Gastroesophageal sphincter (tissue), 4 donors: Measurements from ENCODE around the gene CTSA. TPM values are rescaled to one million over a fixed set of nuclear protein-coding genes. Genes with fewer than 3 reads are reported as not detected.
"Not testable (repeated sequence)": the region's sequence is repeated elsewhere in the genome, so short reads cannot be mapped to it uniquely, and the experiment has no call there.

Source experiments
- ATAC-seq: fragments of 150-250 bp; one replicate; pipeline ENCODE4 v1.9.1; 2016; ENCODE audit warnings: mild to moderate bottlenecking, moderate library complexity
- H3K27ac ChIP-seq, 4 donors: fragments of 200-600 bp; sonication (generic) in 3 of 4; 1 replicate in 3 of 4; 2 replicates in 1 of 4; pipeline ENCODE4 v1.5.1; 2016 to 2019
- H3K27me3 ChIP-seq: fragments of 200-600 bp; sonication (generic); one replicate; pipeline ENCODE4 v1.5.1; 2019
- H3K36me3 ChIP-seq, 2 donors: fragments of 200-600 bp; sonication (generic); one replicate each; pipeline ENCODE4 v1.5.1; 2019; ENCODE audit warnings: control low read depth in 1 of 2
- H3K4me1 ChIP-seq, 3 donors: fragments of 200-600 bp; sonication (generic); 1 replicate in 2 of 3; 2 replicates in 1 of 3; pipeline ENCODE4 v1.5.1; 2016 to 2019; ENCODE audit warnings: control low read depth in 2 of 3
- H3K4me3 ChIP-seq, 2 donors: fragments of 200-600 bp; sonication (generic); one replicate each; pipeline ENCODE4 v1.5.1; 2019; ENCODE audit warnings: mild to moderate bottlenecking in 1 of 2, moderate library complexity in 1 of 2
- H3K9me3 ChIP-seq, 3 donors: fragments of 200-600 bp; sonication (generic); one replicate each; pipeline ENCODE4 v1.5.1; 2017 to 2019; ENCODE audit warnings: control low read depth in 2 of 3
- CTCF ChIP-seq, 4 experiments: fragments of 200-600 bp in 2 of 4; fragments of 450-650 bp in 2 of 4; sonication (generic) in 1 of 4; IDR thresholded peaks; one replicate each; pipeline ENCODE4 v1.5.1; 2017 to 2019; ENCODE audit warnings: antibody characterized with exemption in 4 of 4, mild to moderate bottlenecking in 2 of 4, moderate library complexity in 2 of 4
- EP300 ChIP-seq: sonication (generic); formaldehyde crosslinking; IDR thresholded peaks from one replicate; pipeline ENCODE4 v1.6.1; 2017; ENCODE audit warnings: antibody characterized with exemption, mild to moderate bottlenecking
- POLR2A ChIP-seq, 2 donors: fragments of 450-650 bp; IDR thresholded peaks; one replicate each; pipeline ENCODE4 v1.6.1; 2017; ENCODE audit warnings: antibody characterized with exemption in 2 of 2, mild to moderate bottlenecking in 2 of 2, moderate library complexity in 1 of 2
- POLR2AphosphoS5 ChIP-seq: sonication (generic); formaldehyde crosslinking; IDR thresholded peaks from one replicate; pipeline ENCODE4 v1.6.1; 2017; ENCODE audit warnings: antibody characterized with exemption
- WGBS, 2 donors: methylation state at CpG; one replicate each; pipeline ENCODE4 v1.1.5; 2018; ENCODE audit warnings: low coverage in 1 of 2; 5-methylcytosine and 5-hydroxymethylcytosine counted together
- total RNA-seq, 4 donors: library from RNA; depleted of rRNA; stranded (reverse); fragments of >200 nt; gene quantifications; one replicate each; pipeline ENCODE4 v1.1.0, GENCODE V29; 2016

Gene CTSA
- total RNA-seq, 4 donors from 2014 or later = 36.4 to 73.0 (median 56.6) TPM

DNA sequence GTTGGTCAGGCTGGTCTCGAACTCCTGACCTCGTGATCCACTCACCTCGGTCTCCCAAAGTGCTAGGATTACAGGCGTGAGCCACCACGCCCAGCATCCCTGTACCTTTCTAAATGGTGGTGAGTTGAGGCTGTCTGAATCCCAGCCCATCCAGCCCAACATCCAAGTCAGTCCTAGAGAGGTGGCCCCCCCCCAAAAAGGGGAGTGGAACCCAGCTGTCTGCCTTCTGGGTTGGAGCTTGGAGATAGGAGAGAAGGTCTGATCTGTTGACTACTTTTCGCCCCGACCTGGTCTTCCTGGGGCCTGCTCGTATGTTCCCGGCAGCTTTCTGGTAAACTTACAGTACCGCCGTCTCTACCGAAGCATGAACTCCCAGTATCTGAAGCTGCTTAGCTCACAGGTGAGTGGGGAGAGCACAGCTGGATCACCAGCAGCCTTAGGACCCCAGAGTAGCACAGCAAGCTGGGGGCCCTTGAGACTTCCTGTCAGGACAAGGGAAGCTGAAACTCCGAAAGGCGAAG lies 5.6 kb downstream of the CTSA start:
- whole genome bisulfite sequencing, 2 donors = 88% methylated on average over 7 of the region's 14 CpGs; no CpG with 5 or more reads in 1 of the 2 donors
- H3K27me3 ChIP-seq = no peaks in the 10 kb centered on the region
- H3K27ac ChIP-seq = no peak overlapping the region
- peaks cover 0 to 18% (median 13%) of the 10 kb centered on the region in 3 donors for H3K4me1 ChIP-seq
- no peak for ATAC-seq
- no peaks in the 10 kb centered on the region for H3K9me3 ChIP-seq
- peaks cover 0 to 92% of the 10 kb centered on the region in 2 donors for H3K36me3 ChIP-seq
- no peak overlapping the region for H3K4me3 ChIP-seq
- TF ChIP-seq CTCF (IDR thresholded peaks at IDR 0.05) (no peak), EP300 (no peak), POLR2AphosphoS5 (no peak), POLR2A (IDR thresholded peaks at IDR 0.05) (no peak)

- H3K4me3 ChIP-seq = no peak overlapping the region
- no peaks in the 10 kb centered on the region for H3K9me3 ChIP-seq
- H3K36me3 ChIP-seq = peaks cover 0 to 95% of the 10 kb centered on the region in 2 donors
- ATAC-seq = no peak
- peaks cover 0 to 12% (median 7%) of the 10 kb centered on the region in 3 donors for H3K4me1 ChIP-seq
- TF ChIP-seq EP300 (no peak), POLR2AphosphoS5 (no peak), POLR2A (IDR thresholded peaks at IDR 0.05) (no peak), CTCF (IDR thresholded peaks at IDR 0.05) (no peak)
- no peak overlapping the region for H3K27ac ChIP-seq
- 78 to 82% methylated on average over 2 of the region's 2 CpGs for WGBS, 2 donors
- H3K27me3 ChIP-seq = no peaks in the 10 kb centered on the region
Measured at GRCh38 chr20:45897289-45897688, 6.2 kb downstream of the CTSA start.

DNA sequence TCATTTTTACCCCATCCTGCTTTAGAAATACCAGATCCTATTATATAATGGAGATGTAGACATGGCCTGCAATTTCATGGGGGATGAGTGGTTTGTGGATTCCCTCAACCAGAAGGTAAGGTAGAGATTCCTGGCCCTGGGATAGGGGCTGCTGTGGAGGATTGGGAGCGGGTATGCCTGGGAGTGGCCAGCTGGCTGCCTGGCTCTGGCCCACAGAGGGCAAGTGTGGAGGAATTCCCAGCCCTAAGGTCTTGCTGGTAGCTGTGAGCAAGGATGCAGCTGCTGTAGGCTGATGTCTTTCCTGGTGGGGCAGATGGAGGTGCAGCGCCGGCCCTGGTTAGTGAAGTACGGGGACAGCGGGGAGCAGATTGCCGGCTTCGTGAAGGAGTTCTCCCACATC lies 6.6 kb downstream of the CTSA start:
- peaks cover 0 to 8% (median 3%) of the 10 kb centered on the region in 3 donors for H3K4me1 ChIP-seq
- no peak for ATAC-seq
- H3K27me3 ChIP-seq = no peaks in the 10 kb centered on the region
- peaks cover 0 to 95% of the 10 kb centered on the region in 2 donors for H3K36me3 ChIP-seq
- H3K4me3 ChIP-seq = no peak overlapping the region
- H3K9me3 ChIP-seq = no peaks in the 10 kb centered on the region
- WGBS, 2 donors = 80% methylated on average over 1 of the region's 7 CpGs; no CpG with 5 or more reads in 1 of the 2 donors
- no peak overlapping the region for H3K27ac ChIP-seq
- no peak for TF ChIP-seq POLR2A (IDR thresholded peaks at IDR 0.05)
- TF ChIP-seq EP300 = no peak
- no peak for TF ChIP-seq POLR2AphosphoS5
- TF ChIP-seq CTCF (IDR thresholded peaks at IDR 0.05) = no peak

GRCh38 chr20:45898285-45898684 lies 7.2 kb downstream of the CTSA start:
- WGBS, 2 donors = 81 to 90% methylated on average over 4 to 5 of the region's 12 CpGs
- Histone ChIP-seq H3K36me3 (peaks cover 0 to 94% of the 10 kb centered on the region in 2 donors), H3K4me1 (peaks cover 0 to 2% (median 0%) of the 10 kb centered on the region in 3 donors), H3K9me3 (no peaks in the 10 kb centered on the region), H3K27me3 (no peaks in the 10 kb centered on the region), H3K4me3 (no peak overlapping the region), H3K27ac (no peak overlapping the region)
- no peak for TF ChIP-seq POLR2A (IDR thresholded peaks at IDR 0.05)
- no peak for ATAC-seq

DNA sequence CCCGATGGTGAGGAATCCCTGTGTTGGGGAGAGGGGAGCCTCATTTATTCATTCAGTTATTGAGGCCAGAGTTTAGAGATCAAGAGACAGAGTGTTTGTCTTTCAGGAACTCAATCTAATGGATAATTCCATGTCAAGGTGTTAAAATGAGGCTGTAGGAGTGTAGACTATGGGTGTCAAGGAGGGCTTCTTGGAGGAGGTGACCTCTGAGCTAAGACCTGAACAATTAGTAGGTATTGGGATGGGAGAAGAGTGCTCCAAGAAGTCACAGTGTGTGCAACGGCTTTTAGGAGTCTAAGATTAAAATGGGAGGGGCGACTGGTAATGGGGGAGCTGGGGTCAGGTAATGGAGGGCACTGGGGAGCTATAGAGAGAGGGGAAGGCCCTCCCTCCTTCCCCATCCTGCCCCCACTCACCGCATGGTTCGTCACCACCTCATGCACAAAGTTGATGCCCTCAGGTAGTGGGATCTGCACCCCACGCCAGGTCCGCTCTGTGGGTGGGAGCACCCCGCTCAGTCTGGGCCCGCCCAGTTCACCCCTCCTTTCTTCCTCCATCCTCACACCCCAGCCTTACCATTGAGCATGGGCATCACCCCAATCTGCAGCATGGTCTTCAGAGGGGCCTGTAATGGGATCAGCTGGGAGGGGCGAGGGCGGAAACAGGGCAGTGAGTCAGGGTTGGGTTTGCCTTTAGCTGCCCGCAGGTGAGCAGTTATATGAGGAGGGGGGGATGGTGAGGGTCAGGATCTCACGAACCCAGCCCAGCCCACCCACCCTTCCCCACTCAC lies 8.1 kb downstream of the CTSA start:
- Histone ChIP-seq H3K27ac (no peak overlapping the region), H3K4me3 (no peak overlapping the region), H3K4me1 (no peaks in the 10 kb centered on the region), H3K27me3 (no peaks in the 10 kb centered on the region), H3K9me3 (no peaks in the 10 kb centered on the region), H3K36me3 (peaks cover 0 to 89% of the 10 kb centered on the region in 2 donors)
- 73 to 76% methylated on average over 4 to 7 of the region's 13 CpGs for WGBS, 2 donors
- ATAC-seq = no peak
- TF ChIP-seq POLR2AphosphoS5 (no peak), CTCF (IDR thresholded peaks at IDR 0.05) (no peak), EP300 (no peak), POLR2A (IDR thresholded peaks at IDR 0.05) (no peak)

DNA sequence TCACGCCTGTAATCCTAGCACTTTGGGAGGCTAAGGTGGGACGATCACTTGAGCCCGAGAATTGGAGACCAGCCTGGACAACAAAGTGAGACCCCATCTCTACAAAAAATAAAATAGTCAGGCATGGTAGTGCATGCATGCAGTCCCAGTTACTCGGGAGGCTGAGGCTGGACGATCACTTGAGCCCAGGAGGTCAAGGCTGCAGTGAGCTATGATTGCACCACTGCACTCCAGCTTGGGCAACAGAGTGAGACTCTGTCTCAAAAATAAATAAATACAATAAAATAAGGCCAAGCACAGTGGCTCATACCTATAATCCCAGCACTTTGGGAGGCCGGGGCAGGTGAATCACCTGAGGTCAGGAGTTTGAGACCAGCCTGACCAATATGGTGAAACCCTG lies 10.2 kb downstream of the CTSA start:
- 94 to 95% methylated on average over 5 to 6 of the region's 6 CpGs for WGBS, 2 donors

More for the DNA sequence above, 10.2 kb downstream of the CTSA start:
- ATAC-seq, H3K27ac ChIP-seq, H3K4me1 ChIP-seq, H3K4me3 ChIP-seq, H3K27me3 ChIP-seq, H3K9me3 ChIP-seq: not testable (repeated sequence)
- peaks cover 0 to 89% of the 10 kb centered on the region in 2 donors for H3K36me3 ChIP-seq
